Measurements from ENCODE around the gene DSG2.
A peak's percentile ranks its signal among the peaks of the same experiment; 100 is the strongest.

DSG2 gene

DNA sequence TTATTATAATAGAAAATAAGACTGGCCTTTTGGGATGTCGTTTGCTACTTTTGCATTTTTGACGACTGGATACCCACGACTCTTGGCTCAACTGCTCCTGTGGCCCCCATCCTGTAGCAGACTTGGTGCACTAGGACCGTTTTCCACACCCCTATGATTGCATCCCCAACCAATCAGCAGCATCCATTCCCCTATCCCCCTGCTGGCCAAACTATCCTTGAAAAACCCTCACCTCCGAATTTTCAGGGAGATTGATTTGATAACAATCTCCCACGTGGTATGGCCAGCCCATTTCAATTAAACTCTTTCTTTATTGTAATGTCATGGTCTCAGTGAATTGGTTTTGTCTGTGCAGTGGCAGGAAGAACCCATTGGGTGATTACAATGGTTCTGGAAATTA is 55.8 kb downstream of the DSG2 start:
- Histone ChIP-seq H3K4me3 (ENCODE audit: insufficient read depth, low read length, poor library complexity, severe bottlenecking) (no peak overlapping the region), H3K9me2 (replicated peaks; ENCODE audit: insufficient read depth, low read length) (no peaks in the 10 kb centered on the region), H4K20me1 (ENCODE audit: low read depth, low read length) (no peaks in the 10 kb centered on the region), H3K9me3 (ENCODE audit: insufficient read depth, low read length) (no peaks in the 10 kb centered on the region), H3K9ac (ENCODE audit: low read length) (no peak overlapping the region), H3F3A (ENCODE audit: insufficient read depth) (no peaks in the 10 kb centered on the region), H3K27me3 (ENCODE audit: low read length) (no peaks in the 10 kb centered on the region), H3K79me2 (ENCODE audit: insufficient read depth, low read length) (no peaks in the 10 kb centered on the region), H3K27ac (ENCODE audit: low read depth, low read length) (no peak overlapping the region), H3K4me2 (ENCODE audit: low read depth, low read length, poor library complexity, severe bottlenecking) (no peak overlapping the region), H3K36me3 (ENCODE audit: low read length) (no peaks in the 10 kb centered on the region), H2AFZ (ENCODE audit: low read depth, low read length, severe bottlenecking) (no peak overlapping the region)
- TF ChIP-seq, protein P1, sequence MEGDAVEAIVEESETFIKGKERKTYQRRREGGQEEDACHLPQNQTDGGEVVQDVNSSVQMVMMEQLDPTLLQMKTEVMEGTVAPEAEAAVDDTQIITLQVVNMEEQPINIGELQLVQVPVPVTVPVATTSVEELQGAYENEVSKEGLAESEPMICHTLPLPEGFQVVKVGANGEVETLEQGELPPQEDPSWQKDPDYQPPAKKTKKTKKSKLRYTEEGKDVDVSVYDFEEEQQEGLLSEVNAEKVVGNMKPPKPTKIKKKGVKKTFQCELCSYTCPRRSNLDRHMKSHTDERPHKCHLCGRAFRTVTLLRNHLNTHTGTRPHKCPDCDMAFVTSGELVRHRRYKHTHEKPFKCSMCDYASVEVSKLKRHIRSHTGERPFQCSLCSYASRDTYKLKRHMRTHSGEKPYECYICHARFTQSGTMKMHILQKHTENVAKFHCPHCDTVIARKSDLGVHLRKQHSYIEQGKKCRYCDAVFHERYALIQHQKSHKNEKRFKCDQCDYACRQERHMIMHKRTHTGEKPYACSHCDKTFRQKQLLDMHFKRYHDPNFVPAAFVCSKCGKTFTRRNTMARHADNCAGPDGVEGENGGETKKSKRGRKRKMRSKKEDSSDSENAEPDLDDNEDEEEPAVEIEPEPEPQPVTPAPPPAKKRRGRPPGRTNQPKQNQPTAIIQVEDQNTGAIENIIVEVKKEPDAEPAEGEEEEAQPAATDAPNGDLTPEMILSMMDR (IDR thresholded peaks at IDR 0.05; ENCODE audit: insufficient read depth, low read length, poor library complexity, severe bottlenecking): no peak
- TF ChIP-seq EZH2phosphoT487 (conservative IDR thresholded peaks at IDR 0.05; ENCODE audit: low read length): no peak

DNA sequence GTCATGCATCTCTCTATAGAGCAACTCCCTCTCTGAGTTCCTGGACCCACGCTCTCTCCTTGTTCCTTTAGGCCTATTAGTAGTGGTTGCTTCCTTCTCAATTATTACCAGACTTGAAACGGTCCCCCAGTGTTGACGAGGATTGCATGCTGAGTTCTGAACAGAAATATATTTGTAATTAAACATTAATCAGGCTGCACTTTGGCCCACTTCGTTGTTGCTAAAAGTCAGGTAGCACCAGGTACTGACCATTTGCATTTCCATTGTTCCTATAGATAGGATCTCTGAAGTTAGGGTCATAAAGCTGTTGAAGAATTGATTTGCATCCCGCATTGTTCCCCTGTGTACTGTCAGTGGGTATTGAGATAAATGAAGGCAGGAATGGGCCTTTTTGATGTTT is 56.8 kb downstream of the DSG2 start:
- TF ChIP-seq EZH2phosphoT487 (conservative IDR thresholded peaks at IDR 0.05; ENCODE audit: low read length): no peak
- TF ChIP-seq, protein P1 (IDR thresholded peaks at IDR 0.05; ENCODE audit: insufficient read depth, low read length, poor library complexity, severe bottlenecking): no peak
- H3K9ac ChIP-seq (ENCODE audit: low read length): no peak overlapping the region
- no peaks in the 10 kb centered on the region for H3K36me3 ChIP-seq (ENCODE audit: low read length)
- H3K4me3 ChIP-seq (ENCODE audit: insufficient read depth, low read length, poor library complexity, severe bottlenecking): no peak overlapping the region
- H3F3A ChIP-seq (ENCODE audit: insufficient read depth): no peaks in the 10 kb centered on the region
- H3K79me2 ChIP-seq (ENCODE audit: insufficient read depth, low read length): no peaks in the 10 kb centered on the region
- no peak overlapping the region for H3K4me2 ChIP-seq (ENCODE audit: low read depth, low read length, poor library complexity, severe bottlenecking)
- no peaks in the 10 kb centered on the region for H3K9me2 ChIP-seq (replicated peaks; ENCODE audit: insufficient read depth, low read length)
- no peak overlapping the region for H2AFZ ChIP-seq (ENCODE audit: low read depth, low read length, severe bottlenecking)
- no peaks in the 10 kb centered on the region for H3K9me3 ChIP-seq (ENCODE audit: insufficient read depth, low read length)
- H3K27ac ChIP-seq (ENCODE audit: low read depth, low read length): no peak overlapping the region
- no peaks in the 10 kb centered on the region for H3K27me3 ChIP-seq (ENCODE audit: low read length)
- H4K20me1 ChIP-seq (ENCODE audit: low read depth, low read length): no peaks in the 10 kb centered on the region

DNA sequence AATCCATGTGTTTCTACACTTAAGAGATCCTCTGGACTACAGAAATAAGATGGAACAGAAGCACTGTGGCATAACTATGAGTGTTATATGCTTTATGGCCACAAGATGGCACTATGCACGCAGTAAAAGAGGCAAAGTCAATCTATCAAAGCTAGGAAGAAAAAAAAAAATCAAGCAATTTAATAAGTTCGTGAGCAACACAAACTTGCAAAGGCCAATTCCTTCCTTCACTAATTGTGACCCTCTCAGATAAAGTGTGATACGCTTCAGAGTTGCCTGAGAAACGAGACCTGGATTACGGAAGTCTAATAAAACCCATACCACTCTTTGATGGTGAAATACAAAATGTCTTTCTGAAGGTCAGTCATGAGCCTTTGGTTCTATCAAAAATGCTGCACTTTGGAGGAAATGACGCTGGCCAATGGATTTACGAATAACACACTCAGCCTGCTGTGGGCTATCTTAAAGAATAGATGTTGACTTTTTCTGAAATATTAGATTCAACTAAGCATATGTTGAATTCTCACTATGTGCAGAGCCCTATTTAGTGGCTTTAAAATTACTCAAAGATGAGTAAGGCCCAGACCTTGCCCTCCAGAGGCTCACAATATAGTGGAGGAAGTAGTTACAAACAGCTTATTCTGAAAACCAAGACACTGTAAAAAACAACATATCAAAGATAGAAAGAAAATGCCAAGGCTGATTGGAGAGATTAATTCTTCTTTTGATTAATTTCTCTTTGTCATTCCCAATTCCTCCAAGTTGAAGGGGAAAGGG is 58.2 kb downstream of the DSG2 start:
- H3K9ac ChIP-seq (ENCODE audit: low read length): no peak overlapping the region
- no peaks in the 10 kb centered on the region for H3K36me3 ChIP-seq (ENCODE audit: low read length)
- TF ChIP-seq EZH2phosphoT487 (conservative IDR thresholded peaks at IDR 0.05; ENCODE audit: low read length): no peak
- TF ChIP-seq, protein P1 (IDR thresholded peaks at IDR 0.05; ENCODE audit: insufficient read depth, low read length, poor library complexity, severe bottlenecking): peak; percentile 85
- H3K27ac ChIP-seq (ENCODE audit: low read depth, low read length): no peak overlapping the region
- no peaks in the 10 kb centered on the region for H3K27me3 ChIP-seq (ENCODE audit: low read length)
- no peaks in the 10 kb centered on the region for H3F3A ChIP-seq (ENCODE audit: insufficient read depth)
- no peaks in the 10 kb centered on the region for H3K9me2 ChIP-seq (replicated peaks; ENCODE audit: insufficient read depth, low read length)
- no peaks in the 10 kb centered on the region for H4K20me1 ChIP-seq (ENCODE audit: low read depth, low read length)
- H3K4me3 ChIP-seq (ENCODE audit: insufficient read depth, low read length, poor library complexity, severe bottlenecking): no peak overlapping the region
- no peak overlapping the region for H2AFZ ChIP-seq (ENCODE audit: low read depth, low read length, severe bottlenecking)
- no peak overlapping the region for H3K4me2 ChIP-seq (ENCODE audit: low read depth, low read length, poor library complexity, severe bottlenecking)
- no peaks in the 10 kb centered on the region for H3K79me2 ChIP-seq (ENCODE audit: insufficient read depth, low read length)
- no peaks in the 10 kb centered on the region for H3K9me3 ChIP-seq (ENCODE audit: insufficient read depth, low read length)
